Activated CD8-positive, alpha-beta memory T cell treated with anti-CD3 and anti-CD28 coated beads, Interleukin-2, amount 50 U/mL, for 48 hours (primary cell): ENCODE measurements around the gene RAD51B.

Source experiments
- DNase-seq: peaks from one replicate; pipeline ENCODE4 v3.0.0-alpha.2; 2020

The RAD51B gene

DNA sequence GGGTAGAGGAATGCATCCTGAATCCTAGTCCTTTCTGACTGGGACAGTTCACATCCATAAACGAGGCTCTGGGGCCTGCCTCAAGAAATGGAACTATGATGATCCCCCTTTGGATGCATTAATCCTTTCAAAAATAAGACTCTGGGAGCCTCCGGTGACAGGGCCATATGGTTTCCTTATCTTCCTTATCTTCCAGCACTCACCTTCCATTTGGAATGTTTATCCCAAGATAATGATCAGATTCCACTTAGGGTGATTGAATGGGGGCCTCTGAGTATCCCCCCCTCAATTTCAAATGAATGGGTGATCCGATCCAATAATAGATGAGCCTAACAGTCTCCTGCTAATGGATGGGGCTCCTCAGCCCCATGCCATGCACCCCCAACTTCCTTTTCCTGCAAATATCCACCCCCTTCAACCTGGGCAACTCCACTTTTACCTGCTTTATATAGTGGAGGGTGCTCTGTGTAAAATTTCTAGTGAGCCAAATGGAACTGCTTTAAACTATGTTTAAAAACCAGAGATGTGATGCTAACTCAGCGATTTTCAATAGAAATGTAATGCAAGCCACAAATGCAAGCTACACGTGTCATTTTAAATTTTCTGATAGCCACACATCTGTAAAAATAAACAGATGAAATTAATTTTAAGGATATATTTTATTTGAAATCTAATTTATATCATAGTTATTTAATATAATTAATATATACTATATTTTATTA, 815.5 kb downstream of the RAD51B start:
- no peak for DNase-seq

- no peak for DNase-seq
Observed at GRCh38 chr14:68636597-68636996, 817.0 kb downstream of the RAD51B start.

DNA sequence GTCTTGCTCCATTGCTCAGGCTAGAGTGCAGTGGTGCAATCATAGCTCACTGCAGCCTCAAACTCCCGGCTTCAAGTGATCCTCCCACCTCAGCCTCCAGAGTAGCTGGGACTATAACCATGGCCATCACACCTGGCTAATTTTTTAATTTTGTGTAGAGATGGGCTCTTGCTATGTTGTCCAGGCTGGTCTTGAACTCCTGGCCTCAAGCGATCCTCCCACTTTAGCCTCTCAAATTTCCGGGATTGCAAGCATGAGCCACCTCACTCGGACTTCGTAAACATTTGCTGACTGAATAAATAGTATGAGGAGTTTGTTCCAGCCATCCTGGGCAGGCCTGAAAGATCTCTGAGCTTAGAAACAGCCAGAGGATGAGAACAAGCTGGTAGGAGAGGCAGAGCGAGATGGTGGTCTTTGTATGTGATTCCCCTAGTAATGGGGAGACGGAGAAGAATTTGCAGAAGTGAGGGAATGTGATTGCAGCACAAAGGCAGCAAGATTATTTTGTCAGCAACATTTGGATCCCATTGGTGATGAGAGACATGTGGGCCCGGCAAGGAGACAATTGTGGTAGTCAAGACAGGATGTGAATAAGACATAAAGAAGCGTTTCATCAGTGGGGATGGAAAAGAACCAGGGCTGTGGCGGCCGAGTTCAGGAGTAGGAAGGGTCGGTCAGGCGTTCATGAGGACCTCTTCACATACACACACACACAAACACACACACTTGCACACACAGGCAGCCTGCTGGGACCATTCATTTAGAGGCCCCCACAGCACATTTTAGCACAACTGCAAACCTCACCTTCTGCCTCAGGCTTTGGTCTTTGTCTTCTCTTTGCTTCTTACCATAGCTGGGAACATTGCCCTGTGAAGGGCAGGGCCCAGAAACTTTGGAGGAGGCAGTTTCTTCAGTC, 817.8 kb downstream of the RAD51B start:
- no peak for DNase-seq

GRCh38 chr14:68638141-68638999, 818.8 kb downstream of the RAD51B start:
- DNase-seq = no peak

DNA sequence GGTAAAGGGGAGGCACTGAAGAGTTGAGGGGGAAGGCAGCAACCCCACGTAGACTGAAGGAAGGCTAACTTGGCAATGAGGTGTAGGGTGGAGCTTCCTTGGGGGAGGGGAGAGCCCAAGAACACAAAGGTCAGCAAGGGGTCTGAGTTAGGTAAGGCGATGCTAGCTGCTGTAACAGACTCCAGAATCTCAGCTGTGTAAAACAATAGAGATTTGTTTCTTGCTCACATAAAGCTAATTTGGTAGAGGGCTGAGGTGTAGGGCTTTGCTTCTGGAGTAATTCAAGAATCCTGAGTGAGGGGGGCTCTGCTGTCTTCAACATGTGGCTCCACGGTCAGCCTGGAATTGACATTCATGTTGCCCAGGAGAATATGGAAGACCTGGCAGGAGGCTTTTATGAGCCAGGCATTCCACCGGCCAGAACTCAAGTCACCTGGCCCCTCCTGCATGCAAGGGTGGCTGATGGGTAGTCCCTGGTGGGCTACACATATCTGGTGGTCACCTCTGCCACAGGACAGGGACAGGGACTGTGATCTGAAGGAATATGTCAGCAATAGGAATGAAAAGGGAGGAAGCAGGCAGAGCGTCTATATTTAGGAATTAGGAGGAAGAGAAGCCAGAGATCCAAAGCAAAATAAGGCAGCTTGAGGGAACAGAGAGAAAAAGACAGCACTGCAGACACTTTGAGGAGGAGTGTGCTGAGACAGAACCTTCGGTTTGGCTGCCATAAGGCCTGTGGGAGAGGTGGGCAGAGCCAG, 819.6 kb downstream of the RAD51B start:
- DNase-seq = no peak

- no peak for DNase-seq
Observed at GRCh38 chr14:68639758-68640574, 820.4 kb downstream of the RAD51B start.

- peak; percentile 28 for DNase-seq
Observed at GRCh38 chr14:68643673-68644072, 824.1 kb downstream of the RAD51B start.

DNA sequence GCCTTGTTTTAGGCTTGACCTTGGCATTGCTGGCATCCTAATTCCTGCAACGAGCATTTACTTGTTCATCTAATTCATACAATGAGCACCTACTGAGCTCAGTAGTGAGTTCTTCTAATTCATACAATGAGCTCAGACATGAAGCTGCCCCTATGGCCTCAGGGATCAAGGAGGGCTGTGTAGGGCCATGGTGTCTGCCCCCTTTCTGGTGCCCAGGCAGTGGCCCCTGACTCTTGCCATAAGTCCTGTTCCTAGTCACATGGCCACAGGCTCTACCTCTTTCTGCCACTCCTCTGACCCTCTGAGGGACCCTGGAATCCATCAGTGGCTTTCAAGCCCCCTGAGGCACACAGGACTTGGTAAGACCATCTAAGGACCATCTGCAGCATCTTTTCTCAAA, 824.5 kb downstream of the RAD51B start:
- DNase-seq = peak; percentile 30

GRCh38 chr14:68645371-68645770, 825.8 kb downstream of the RAD51B start:
- DNase-seq = no peak

DNA sequence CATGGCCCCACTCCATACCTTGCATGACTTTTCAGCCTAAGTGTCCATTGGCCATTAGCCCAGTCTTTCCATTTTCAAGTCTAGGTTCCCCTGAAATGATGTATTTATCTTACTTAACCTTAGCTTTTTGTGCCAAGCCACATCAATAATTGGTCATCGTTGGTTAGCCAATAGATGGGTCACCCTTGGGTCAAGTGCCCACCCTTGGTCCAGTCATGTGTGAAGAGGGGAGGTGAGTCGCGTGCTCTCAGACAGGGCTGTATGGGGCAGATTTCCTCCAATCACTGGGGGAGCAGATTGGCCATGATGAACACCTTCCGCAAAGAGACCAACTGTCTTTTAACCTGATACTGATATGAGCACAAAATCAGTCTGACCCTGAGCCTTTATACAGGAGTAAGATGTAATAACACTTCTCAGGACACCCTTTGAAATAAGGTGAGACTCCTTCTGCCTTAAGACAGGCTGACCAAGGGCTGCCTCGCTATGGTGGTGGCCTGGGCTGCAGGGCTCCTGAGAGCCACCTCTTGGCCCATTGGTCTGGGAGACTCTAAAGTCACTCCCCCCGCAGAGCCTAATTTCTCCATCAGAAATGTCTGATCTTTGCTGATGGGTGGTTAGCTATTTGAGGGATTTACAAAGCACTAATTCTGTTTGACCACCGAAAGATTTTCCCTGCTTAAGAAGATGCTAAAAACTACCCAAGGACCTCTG, 830.1 kb downstream of the RAD51B start:
- DNase-seq = peak; percentile 13

DNA sequence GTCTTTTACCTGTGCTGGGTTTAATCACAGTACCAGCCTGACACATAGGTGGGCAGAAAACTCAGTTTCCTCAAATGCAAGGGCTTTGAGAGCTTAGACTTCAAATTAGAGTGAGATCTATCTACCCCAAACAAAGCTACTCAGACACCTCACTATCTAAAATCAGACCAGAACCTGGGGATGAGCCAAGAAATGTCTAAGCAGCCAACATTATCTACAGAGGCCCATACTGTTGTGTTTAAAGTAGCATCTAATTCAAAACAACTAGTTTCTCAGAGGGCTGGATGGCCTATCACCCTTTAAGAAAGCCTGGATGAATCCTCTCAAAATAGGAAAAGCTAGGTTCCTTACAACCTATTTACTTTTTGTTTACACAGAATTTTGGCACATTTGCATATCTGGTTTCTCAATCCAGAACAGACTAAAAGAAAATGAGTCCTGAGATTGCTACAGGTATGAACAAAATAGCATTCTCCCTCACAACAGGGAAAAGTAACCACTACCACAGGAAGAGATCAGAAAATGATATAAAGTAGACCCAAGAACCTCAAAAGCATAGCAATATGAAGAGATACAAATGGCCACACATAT, 830.9 kb downstream of the RAD51B start:
- no peak for DNase-seq

GRCh38 chr14:68651075-68651474, 831.5 kb downstream of the RAD51B start:
- no peak for DNase-seq

GRCh38 chr14:68651652-68652432, 832.3 kb downstream of the RAD51B start:
- DNase-seq = no peak

DNA sequence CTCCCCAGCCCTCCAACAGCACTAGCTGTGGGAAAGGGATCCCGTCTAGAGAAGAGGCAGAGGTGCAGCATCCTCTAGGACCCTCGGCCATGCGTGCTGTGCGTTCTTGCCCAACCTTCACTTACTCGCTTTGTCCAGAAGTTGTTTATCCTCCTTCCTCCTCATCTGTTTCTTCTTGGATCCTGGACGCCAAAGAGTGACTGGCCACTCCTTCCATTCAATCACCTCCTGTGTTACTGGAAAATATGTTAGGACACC, 832.8 kb downstream of the RAD51B start:
- no peak for DNase-seq

DNA sequence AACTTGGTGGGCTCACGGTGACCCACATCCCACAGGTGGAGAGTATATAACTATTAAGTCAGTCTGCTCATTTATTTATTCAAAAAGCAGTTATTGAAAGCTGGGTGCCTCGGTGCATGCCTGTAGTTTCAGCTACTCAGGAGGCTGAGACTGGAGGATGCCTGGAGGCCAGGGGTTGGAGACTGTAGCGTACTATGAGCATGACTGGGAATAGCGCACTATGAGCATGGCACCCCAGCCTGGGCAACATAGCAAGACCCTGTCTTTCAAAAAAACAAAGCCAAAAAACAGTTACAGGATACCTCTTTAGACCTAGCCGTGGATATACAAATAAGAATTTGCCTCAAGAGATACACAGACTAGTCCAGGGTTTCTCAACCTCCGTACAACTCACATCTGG, 833.5 kb downstream of the RAD51B start:
- no peak for DNase-seq

DNA sequence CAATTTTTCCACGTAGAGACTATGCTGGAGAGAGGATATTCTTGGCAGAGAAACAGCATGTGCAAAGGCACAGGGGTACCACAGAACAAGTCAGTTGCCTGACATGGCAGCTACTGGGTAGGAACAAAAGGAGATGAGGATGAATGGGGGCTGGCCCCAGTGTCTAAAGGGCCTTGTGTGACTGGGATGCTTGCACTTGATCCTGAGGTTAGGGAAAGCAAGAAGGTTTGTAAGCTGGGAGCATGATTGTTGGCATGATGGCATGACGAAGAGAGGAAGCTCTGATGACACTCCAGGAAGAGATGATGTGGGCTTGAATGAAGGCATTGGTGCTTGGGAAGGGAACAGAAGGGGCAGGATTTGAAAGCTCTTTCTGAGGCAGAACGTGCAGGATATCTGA, 834.2 kb downstream of the RAD51B start:
- no peak for DNase-seq

GRCh38 chr14:68654471-68654941, 834.9 kb downstream of the RAD51B start:
- DNase-seq = no peak

GRCh38 chr14:68655021-68655831, 835.6 kb downstream of the RAD51B start:
- DNase-seq = no peak

GRCh38 chr14:68655911-68656316, 836.3 kb downstream of the RAD51B start:
- DNase-seq = no peak
